ENCODE measurements around the gene ZNF354B.
A peak's percentile ranks its signal among the peaks of the same experiment; 100 is the strongest.

The ZNF354B gene

DNA sequence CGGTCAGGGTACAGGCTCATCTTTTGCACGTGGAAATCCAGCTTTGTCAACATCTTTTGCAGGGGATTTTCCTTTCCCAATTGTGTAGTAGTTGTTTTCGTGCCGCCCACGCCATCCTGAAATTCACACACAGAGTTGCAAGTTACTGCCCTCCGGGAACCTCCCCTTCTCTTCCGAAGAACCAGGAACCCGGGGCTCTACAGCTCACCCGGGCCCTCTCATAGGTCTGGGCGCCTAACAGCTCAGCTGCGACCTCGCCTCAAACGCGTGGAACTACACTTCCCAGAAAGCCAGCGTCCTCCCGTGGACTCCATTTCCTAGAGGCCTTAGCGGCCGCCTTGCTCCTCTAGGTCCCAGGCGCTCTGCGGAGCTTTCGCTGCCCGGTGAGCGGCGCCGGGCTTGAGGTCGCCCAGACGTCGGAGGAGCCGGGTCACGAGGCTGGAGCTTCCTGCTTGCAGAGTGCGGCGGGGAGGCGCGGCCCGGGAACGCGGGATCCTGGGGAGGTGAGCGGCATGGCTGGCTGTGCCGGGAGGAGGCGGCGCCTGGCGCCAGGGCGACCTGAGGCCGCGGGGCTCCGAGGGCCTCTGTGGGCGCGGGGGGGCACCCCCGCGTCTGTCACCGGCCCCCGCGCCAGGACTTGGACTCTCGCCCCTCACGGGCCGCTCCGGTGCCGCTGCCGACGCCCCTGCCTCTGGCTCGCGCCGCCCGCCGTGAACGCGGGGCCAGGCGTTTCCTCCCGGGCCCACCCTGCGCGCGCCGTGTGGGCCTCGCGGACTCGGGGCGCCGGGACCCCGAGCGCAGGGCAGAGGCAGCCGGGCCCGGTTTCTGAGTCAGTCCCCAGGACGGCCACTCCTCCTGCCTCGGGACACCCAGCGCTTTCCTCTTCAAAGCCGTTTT is at the start of gene ZNF354B:
ZNF354B (plus strand) TSS at position 329 of the 897 bp plus-strand sequence. CDS start 1,095 bp downstream, outside the sequence.
- peak; percentile 89 to 94 for DNase-seq
- peak within 1 kb of the TSS; percentile 82 to 92 for H3K27ac ChIP-seq
- H3K36me3 ChIP-seq: peaks cover 0 to 20% (median 0%) of the 10 kb centered on the region in 3 donors
- peak within 1 kb of the TSS; percentile 82 to 99 for H3K4me3 ChIP-seq
- peaks cover 0 to 17% (median 8%) of the 10 kb centered on the region in 4 donors for H3K4me1 ChIP-seq
- H3K27me3 ChIP-seq: no peaks in the 10 kb centered on the region
- no peaks in the 10 kb centered on the region for H3K9me3 ChIP-seq
- intact Hi-C loops (cut with DNase I; ENCODE audit: low total_unique reads): loop anchor here (2.0 kb wide), 1 partner anchor 129 kb away; the partner anchor contains the start of gene ZNF354A
- TF ChIP-seq, protein P1, sequence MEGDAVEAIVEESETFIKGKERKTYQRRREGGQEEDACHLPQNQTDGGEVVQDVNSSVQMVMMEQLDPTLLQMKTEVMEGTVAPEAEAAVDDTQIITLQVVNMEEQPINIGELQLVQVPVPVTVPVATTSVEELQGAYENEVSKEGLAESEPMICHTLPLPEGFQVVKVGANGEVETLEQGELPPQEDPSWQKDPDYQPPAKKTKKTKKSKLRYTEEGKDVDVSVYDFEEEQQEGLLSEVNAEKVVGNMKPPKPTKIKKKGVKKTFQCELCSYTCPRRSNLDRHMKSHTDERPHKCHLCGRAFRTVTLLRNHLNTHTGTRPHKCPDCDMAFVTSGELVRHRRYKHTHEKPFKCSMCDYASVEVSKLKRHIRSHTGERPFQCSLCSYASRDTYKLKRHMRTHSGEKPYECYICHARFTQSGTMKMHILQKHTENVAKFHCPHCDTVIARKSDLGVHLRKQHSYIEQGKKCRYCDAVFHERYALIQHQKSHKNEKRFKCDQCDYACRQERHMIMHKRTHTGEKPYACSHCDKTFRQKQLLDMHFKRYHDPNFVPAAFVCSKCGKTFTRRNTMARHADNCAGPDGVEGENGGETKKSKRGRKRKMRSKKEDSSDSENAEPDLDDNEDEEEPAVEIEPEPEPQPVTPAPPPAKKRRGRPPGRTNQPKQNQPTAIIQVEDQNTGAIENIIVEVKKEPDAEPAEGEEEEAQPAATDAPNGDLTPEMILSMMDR (IDR thresholded peaks at IDR 0.05): no peak

DNA sequence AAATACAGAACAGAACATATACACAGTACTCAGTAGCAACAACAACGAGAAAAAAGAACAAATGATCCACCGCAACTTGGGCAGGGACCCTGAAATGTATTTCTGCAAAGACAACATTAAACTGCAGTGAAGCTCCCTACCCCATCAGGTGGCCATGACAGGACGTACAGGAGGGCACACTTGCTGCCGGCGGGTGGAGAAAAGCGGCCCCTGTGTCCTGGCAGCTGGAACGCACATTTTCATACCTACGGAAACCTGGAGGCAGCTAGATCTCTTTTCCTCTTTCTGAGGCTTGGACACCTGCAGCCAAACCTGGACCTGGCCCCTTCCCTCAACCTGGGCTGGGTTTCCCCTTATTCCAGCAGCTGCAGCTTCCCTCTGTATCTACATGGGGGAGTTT is 42.2 kb upstream of the ZNF354B start:
- no peaks in the 10 kb centered on the region for H3K4me1 ChIP-seq
- TF ChIP-seq, protein P1 (IDR thresholded peaks at IDR 0.05): no peak
- no peak overlapping the region for H3K27ac ChIP-seq
- no peak for DNase-seq
- no peaks in the 10 kb centered on the region for H3K36me3 ChIP-seq
- H3K27me3 ChIP-seq: peaks cover 0 to 5% of the 10 kb centered on the region in 2 donors
- no peak overlapping the region for H3K4me3 ChIP-seq
- intact Hi-C loops (cut with DNase I; ENCODE audit: low total_unique reads): no loop called here
- no peaks in the 10 kb centered on the region for H3K9me3 ChIP-seq

DNA sequence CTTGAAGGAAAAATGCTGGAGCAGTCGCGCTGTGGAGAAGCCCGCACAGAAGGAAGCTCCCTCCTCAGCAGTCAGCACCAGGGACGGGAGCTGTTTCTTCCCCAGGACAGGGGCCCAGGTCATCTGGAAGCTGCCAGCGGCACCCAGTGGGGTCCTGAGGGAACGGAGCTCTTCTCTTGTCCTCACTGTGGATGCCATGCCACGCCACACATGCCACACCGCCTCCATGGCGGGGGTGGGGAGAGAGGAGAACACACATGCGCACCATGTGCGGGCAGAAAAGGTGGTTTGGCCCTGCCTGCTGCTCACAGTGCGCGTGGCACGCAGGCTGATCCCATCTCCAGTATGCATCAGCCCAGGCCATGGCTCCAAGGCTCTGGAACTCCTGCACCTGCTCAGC is 41.7 kb upstream of the ZNF354B start:
- H3K4me1 ChIP-seq: no peaks in the 10 kb centered on the region
- H3K27ac ChIP-seq: no peak overlapping the region
- DNase-seq: no peak
- H3K36me3 ChIP-seq: no peaks in the 10 kb centered on the region
- intact Hi-C loops (cut with DNase I; ENCODE audit: low total_unique reads): no loop called here
- peaks cover 0 to 5% of the 10 kb centered on the region in 2 donors for H3K27me3 ChIP-seq
- no peaks in the 10 kb centered on the region for H3K9me3 ChIP-seq
- H3K4me3 ChIP-seq: no peak overlapping the region
- TF ChIP-seq, protein P1 (IDR thresholded peaks at IDR 0.05): no peak

DNA sequence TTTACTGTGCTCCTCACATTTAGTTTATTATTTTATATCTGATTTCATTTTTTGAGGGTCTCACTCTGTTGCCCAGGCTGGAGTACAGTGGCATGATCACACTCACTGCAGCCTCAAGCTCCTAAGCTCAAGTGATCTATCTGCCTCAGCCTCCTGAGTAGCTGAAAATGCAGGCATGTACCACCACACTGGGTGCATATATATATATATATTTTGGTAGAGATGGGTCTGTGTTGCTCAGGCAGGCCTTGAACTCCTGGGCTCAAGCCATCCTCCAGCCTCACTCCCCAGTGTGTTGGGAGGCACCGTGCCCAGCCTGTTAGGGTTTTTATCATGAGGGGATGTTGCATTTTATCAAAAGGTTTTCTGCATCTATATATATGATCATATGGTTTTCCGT is 39.8 kb upstream of the ZNF354B start:
- H3K4me1 ChIP-seq: no peaks in the 10 kb centered on the region
- no peak overlapping the region for H3K27ac ChIP-seq
- no peak overlapping the region for H3K4me3 ChIP-seq
- DNase-seq: no peak
- H3K36me3 ChIP-seq: no peaks in the 10 kb centered on the region
- peaks cover 0 to 5% of the 10 kb centered on the region in 2 donors for H3K27me3 ChIP-seq
- H3K9me3 ChIP-seq: no peaks in the 10 kb centered on the region
- TF ChIP-seq, protein P1 (IDR thresholded peaks at IDR 0.05): no peak
- intact Hi-C loops (cut with DNase I; ENCODE audit: low total_unique reads): no loop called here

DNA sequence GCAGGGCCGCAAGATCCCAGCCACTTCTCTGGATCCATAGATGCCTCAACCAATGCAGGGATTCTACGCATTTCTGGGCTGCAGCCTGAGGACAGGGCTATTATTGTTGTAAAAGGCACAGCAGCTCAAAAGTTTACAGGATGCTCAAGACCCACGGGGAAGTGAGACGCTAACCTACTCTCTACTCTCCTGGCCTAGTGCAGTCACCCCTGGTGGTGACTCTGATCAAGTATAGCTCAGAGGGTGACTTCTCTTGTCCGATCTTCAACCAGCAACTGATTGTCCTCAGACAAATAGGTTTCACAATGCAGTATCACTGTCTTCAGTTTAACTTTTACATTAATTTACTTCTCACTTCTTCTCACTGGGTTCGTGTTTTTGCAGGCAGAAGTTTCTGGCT is 34.3 kb upstream of the ZNF354B start:
- no peak overlapping the region for H3K4me3 ChIP-seq
- TF ChIP-seq, protein P1 (IDR thresholded peaks at IDR 0.05): no peak
- no peaks in the 10 kb centered on the region for H3K9me3 ChIP-seq
- intact Hi-C loops (cut with DNase I; ENCODE audit: low total_unique reads): no loop called here
- H3K27ac ChIP-seq: no peak overlapping the region
- no peaks in the 10 kb centered on the region for H3K36me3 ChIP-seq
- H3K4me1 ChIP-seq: no peaks in the 10 kb centered on the region
- DNase-seq: no peak
- H3K27me3 ChIP-seq: peaks cover 0 to 5% of the 10 kb centered on the region in 2 donors

Measured in tibial artery (tissue), 4 donors.